GM18868 (cell line): ENCODE results near the gene CALY.
A peak's percentile ranks its signal among the peaks of the same experiment; 100 is the strongest.

Experiments used
- ATAC-seq: cut with Tn5 transposase; IDR thresholded peaks from one replicate; pipeline ENCODE4 v1.9.1; 2021; ENCODE audit warnings: mild to moderate bottlenecking, moderate library complexity; ENCODE audit not compliant: unreplicated experiment

CALY gene

DNA sequence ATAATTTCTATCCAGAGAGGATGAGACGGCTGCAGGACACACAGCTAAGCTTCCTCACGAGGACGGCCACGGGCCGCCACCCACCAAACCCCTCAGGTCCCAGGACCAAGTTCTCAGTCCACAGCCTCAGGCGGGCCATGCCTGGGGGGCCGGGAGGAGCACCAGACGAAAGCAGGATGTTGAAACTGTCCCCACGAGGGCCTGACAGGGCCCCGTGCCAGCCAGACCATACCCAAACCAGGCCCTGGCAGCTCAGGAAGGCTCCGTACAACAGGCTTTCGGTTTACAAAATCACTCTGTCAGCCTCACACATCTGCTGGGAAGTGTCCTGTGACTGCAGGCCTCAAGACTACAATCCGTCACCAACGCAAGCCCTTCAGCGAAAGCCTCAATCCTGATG lies 42.5 kb downstream of the CALY start:
- ATAC-seq, result no peak

DNA sequence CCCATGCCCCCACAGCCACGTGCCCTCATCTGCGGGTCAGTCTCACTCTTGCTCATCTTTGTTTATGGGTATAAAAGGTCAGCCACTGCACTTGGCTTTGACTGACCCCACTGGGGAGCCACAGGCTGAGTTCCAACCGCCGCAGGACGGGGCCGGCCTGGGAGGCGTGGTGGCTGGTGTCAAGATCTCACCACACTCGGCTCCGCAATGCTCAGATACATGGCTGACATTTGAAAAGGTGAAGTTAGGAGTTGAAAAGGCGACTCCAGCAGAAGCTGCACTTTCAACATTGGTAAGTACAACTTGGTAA lies 42.9 kb downstream of the CALY start:
- no peak for ATAC-seq

DNA sequence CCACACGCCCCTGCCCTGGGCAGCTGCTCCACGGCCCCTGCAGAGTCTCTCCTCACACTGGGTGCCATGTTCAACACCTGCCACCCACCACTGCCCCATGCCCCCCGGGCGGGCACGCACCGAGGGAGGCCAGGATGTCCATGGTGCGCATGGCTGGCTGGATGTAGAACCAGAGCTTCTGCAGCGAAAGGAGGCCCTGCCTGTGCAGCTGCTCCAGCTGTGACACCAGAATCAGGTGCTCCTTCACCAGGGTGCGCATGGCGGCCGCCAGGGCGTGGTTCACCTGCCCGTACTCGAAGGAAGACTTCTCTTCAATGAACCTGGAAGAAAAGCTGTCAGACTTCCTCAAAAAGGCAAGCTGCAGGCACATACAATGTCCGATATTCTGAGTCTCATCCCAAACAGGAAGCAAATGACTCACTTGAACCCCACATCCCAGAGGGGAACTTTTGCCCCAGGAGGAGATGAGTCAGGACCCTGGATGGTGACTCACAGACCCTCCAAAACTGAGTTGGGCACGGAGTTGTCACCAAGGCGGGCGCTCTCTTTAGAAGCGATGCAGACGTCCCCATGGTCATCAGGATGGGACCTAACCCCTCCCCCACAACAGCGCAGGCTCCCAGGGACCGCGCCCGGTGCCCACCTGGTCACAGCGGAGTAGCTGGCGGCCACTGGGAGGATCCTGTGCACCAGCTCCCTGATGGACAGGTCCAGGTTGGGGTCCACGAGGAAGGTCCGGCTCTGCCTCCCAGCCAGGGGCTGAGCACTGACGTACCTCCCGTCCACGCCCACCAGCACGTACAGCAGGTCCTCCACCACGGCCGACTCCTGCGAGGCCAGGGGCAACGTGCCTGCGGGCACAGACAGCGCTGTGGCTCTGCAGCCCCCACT lies 43.5 kb downstream of the CALY start:
- no peak for ATAC-seq

DNA sequence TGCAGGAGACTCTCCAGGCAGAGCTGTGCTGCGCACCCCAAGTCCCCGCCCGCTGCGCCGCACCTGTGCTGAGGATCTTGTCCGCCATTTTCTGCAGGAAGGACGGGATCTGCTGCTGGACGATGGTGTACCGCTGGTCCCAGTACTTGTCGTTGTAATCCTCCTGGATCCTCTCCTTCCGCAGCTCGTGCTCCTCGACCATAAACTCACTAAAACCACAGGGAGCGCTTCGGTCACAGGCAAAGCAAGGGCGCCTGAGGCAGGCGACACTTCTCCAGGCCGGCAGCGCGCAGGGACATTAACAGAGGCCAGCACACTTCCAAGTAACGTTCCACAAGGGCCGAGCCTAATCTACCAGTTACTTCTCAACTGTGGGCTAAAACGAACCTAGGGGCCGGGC lies 46.9 kb downstream of the CALY start:
- ATAC-seq, result no peak

DNA sequence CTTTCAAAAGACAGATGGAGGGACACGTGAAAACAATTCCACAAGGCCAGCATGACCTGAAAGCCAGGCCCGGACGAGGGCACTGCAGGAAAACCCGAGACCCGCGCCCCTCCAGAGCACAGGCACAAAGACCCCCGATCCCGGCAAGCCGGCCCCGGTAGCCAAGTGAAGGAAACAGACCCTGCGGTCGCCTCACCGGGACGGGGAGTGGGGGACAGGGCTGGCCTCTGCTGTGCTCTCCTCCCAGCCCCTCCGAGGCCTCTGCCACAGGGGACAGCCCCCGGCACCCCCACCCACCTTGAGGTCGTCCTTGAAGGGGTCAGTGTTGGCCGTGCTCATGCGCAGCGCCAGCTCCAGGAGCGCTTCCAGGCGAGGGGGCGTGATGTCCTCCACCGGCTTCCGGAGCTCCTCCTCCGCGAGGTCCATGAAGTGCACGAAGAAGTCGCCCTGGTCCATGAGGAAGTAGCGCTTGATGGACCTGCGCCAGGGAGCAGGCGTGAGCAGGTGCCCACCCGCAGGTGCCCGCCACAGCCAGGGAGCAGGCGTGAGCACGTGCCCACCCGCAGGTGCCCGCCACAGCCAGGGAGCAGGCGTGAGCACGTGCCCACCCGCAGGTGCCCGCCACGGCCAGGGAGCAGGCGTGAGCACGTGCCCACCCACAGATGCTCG lies 48.7 kb downstream of the CALY start:
- no peak for ATAC-seq

DNA sequence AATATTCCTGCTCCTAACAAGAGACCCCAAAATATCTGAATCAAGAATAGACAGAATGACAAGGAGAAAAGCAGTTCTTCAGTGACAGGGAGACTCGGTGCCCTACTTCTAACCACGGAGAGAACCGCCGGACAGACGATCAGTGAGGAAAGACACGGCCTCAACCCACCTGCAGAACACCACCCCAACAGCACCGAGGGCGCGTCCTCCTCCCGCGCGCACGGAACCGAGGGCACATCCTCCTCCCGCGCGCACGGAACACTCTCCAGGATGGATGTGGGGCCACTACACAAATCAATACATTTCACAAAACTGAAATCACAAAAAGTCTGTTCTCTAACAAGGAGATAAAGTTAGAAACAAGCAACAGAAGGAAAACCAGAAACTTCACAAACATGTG lies 50.3 kb downstream of the CALY start:
- no peak for ATAC-seq

DNA sequence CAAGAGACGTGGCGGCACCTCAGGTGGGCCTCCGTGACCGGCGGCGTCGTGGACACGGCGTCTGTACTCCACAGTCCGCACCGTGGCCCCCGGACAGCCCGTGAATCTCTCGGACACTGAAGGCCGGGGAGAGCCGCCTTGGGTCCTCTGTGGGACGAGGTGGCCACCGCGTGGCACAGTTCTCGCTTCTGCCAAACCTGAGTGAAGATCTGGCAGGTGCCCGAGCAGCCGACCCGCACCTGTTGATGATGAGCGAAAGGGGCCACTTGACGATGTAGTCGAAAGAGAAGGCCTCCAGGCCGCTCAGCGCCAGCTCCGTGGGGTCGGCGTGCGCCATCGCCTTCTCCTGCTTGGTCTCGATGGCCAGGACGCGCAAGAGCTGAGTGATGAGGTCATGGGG lies 51.5 kb downstream of the CALY start:
- ATAC-seq, result no peak

DNA sequence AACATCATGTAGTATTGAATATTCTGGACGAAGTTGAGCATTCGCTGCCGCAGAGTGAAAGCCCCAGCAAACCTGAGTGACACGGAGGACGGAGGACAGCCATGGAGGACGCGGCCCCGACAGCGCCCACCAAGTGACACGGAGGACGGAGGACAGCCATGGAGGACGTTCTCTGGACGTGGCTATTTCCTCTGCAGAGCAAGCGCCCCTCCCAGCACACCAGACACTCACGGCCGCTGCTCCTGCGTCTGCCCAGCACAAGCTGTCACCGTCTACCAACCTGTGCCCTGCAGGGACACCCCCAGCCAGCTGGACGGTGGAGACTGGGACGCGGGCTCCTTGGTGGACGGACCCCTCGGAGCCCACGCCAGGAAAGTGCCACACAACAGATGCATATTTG lies 52.8 kb downstream of the CALY start:
- ATAC-seq, result no peak

DNA sequence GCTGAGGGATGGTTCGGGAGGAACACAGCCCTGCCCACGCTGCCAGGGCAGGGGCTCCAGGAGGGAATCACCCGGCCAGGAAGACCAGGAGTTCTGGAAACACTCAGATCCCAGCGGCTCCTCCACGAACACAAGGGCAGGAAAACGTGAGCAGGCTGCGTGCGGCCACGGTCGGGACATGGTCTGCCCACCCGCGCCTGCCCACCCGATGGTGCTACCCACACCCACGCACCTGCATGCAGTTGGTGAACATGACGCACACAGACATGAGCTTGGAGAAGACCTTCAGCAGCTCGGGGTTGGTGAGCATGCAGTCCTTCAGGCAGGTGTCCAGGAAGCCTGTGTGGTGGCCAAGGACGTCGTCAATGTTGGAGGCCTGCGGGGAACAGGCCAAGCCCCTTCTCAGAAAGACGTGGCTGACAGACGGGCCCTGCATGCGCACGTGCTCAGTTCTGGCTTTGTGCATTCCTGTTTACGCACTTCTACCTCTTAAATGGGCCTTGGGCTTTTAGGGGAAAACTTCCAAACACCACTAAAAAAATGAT lies 53.8 kb downstream of the CALY start:
- no peak for ATAC-seq

DNA sequence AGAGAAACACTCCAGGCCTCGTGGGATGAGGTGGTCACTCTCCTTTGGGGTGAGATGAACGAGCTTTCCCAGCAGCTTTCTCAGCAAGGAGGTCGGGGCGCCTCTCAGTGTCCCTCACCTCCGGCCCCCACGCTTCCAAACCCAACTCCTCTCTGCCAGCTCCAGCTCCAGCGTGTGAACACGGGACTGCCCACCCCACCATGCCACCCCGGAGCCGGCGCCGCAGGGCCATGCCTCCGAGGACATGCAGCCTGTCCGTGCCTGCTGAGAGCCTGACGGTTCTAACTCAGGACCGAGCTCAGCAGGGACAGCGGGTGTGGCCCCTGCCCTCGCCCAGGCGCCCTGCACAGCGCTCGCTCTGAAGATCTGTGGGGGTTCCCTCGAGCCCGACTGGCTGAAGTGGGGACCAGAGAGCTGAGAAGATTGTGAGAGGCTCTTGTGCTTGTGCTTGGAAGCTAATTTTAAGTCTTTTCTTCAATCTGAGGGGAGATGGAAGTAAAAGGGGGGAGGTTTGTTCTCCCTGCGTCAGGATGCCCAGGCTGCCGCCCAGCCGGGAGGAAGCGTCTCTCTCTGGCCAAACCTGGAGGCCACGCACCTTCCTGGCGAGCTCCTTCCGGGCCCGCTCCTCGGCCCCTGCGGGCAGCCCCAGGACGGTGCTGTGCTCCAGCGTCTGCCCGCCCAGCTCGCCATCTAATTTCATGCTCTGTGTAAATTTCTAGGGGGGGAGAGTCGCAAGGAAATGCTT lies 54.9 kb downstream of the CALY start:
- ATAC-seq, result no peak

DNA sequence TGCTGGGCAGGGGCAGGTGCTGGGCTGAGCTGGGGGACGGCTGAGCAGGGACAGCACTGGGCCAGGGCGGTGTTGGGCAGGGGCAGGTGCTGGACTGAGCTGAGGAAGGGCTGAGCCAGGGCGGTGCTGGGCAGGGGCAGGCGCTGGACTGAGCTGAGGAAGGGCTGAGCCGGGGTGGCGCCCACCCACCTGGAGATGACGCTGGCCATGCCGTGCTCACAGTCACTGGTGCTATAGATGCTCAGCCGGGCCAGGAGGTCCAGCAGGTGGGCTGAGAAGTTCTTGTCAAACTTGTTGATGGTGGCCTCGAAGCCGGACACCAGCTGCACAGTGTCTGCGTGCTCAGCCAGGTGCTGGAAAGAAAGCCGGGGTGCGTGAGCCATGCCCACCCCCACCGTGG lies 55.6 kb downstream of the CALY start:
- ATAC-seq, result no peak

DNA sequence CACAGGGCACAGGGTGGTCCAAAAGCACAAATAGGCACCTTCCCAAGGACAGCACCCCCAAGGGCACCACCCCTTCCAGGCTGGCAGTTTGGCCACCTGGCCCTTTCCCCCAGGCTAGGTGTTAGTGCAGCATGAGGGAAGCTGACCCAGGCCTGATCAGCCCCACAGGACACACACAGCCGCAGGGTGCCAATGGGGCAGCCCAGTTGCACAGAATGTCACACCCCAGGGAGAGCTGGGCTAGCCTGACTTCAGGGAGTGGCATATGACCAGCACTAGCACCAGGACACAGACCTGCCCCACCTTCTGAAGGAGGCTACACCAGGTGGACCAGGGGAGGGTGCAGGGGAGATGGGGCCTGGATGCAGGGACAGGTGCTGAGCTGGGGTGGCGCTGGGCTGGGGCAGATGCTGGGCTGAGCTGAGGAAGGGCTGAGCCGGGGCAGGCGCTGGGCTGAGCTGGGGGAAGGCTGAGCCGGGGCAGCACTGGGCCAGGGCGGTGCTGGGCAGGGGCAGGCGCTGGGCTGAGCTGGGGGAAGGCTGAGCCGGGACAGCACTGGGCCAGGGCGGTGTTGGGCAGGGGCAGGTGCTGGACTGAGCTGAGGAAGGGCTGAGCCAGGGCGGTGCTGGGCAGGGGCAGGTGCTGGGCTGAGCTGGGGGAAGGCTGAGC lies 56.2 kb downstream of the CALY start:
- ATAC-seq, result no peak

DNA sequence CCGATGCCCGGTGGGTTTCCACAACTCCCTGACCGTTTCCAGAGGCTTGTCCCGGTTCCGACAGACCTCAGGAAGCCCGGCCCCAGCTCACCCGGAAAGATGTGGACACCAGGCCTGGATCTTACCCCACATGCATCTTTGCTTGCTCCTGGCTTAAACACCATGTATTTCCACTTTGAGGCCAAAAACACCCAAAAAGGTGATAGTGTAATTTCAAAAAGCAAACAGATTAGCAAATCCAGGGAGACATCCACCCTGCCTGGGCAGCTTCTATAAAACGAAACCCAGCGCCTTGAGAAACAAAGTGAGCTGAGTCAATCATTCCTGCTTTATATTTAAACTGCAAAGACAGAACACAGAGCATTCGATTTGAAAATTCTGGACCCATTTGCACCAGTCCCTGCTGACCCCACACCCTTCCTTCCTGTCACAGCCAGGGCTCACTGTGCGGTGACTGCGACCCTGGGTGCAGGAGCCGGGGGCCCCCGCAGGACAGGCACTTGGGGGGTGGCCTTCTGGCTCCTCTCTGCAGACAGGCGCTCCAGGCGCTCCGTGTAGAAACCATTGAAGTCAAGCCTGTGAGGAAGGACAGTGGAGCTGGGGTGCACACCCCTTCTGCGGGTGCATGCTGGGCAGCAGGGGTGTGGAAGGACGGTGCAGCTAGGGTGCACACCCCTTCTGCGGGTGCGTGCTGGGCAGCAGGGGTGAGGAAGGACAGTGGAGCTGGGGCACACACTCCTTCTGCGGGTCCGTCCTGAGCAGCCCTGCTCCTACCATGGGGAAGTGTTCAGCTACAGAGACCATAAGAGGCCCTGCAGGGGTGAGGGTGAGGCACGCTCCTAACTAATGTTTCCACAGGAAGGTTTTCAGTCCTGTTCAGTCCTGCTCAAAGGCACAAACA lies 57.1 kb downstream of the CALY start:
- no peak for ATAC-seq

DNA sequence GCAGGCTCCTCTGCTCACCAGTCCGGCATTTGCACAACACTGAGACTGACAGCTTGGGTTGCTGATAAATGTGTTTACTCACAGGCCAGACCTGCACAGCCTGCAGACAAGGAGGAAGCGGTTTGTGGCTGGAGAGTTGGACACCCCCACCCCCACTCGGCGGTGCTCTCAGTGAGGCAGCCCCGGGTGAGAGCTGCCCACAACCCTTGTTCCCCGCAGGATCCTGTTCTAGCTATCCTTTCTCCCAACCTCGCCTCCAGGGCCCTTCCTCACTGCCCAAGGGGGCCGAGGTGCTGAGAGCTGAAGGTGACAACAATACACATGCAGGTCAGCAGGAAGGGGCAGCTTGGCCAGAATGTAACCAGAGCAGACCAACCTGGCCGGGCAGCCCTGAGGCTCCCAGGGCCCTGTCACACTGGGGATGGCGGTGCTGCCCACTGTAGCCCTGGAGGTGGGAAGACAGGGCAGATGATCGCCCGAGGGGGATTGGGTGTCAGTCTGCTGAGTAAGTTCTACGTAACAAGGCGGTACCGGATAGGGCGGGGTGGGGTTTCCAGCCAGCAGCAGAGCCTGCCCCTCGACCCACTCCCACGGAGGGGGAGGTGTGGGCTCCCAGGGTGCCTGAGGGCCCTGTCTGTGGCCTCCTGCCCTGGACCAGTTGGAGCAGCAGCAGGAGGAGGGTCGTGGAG lies 58.0 kb downstream of the CALY start:
- ATAC-seq, result peak; percentile 35

DNA sequence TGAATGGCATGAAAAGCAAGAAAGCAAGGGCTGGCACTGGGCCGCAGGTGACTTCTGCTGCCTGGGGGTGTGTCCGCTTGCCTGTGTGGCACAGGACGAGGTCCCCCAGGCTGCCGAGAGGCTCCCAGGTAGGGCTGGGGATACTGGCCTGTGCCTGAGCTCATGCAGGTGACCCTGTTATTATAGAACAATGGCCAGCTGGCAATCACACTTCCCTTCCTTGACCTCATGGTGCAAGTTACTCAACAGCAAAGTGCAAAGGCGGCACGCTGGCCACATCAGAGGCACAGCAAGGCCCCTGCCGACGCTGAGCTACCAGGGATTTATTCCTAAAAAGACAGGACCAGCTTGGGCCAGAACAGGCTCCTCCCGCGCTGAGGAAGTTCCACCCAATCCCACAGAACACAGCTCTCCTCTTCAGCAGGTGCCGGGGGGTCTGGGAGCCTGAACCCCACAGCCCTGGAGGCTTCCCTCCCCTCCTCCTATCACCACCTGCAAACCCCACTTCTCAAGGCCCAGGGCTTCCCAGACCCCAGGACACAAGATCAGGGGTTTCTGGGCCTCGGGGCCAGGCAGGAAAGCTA lies 58.6 kb downstream of the CALY start:
- ATAC-seq, result no peak

DNA sequence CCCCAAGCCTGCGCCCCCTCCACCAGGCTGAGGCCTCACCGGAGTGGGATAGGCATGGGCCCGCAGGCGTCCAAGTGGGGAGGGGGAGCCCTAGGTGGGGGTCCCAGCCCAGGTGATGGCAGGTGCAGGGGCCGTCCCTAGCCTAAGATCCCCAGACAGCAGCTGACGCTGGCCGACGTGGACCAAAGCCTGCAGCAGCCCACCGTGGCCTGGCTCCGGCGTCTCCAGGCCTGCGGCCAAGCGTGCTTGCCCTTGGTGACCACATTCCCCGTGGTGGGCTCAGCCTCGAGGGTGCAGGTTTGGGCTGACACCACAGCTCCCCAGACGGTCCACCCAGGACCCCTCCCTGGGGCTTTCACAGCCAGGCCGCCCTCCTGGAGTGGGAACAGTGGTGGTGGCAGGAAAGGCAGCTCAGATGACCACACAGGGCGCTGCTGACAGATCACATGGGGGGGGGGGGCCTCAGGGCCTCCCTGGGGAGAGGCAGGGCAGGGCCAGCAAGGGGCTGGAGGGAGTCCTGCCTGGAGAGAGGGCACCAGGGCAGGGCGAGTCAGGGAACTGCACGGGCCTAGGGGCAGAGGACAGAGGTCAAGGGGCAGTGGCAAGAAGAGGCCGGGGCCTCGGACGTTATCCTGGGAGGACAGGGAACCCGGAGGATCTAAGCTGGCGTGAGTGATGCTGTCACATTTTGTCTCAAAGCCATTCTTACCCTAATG lies 59.3 kb downstream of the CALY start:
- ATAC-seq, result no peak

DNA sequence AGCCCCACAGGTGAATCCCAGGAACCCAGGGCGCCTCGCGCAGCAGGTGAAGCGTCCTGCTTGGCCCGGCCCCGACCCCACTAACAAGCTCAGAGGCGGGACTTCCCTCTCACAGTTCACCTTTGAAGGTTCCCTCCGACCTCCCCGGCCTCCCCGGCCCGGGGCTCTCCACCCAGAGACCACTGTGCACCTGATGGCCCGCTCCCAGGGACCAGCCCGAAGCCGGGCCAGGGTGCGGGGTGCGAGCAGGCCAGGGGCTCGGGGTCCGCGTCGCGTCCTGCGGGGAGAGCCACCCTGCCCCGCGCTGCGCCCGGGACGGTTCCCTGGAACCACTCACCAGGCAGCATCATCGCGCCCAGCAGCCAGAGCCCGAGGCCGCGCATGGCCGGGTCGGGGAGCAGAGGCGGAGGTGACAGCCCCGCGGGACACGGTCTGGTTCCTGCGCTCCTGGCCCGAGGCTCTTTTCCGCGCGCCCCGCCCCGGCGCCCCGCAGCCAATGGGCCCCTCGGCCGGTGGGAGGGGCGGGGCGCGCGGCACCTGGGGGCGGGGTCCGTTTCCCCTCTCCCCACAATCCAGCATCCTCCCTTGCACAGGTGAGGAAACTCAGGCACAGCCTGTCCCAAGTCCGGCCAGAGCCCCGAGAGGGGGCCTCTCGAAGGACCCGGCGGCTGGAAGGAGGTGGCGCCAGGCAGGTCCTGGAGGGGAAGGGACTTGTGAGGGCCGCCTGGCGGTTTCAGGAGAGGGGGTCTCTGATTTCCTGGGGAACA lies 60.1 kb downstream of the CALY start, which contains the start of gene ADAM8:
Gene ADAM8 (minus strand): TSS at position 434 of the 767 bp plus-strand sequence. CDS start 51 bp downstream, at position 383.
- peak; percentile 50 for ATAC-seq

DNA sequence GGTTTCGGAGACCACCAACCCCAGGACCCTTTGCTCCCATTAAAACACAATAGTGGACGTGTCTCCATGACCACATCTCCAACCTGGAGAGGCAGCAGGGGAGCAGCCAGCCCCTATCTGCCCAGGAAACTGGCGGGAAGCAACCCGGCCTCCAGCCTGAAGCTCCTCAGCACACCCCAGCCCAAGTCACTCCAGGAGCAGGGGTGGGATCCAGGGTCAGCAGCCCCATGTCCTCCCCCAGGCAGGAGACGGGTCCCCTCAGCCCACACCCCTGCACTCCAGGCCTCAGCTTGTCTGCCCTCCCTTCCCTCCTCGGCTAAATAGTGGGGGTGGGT lies 60.6 kb downstream of the CALY start:
- no peak for ATAC-seq
